GM23248 (cell line): Measurements from ENCODE around the gene AHI1. TPM values are rescaled to one million over a fixed set of nuclear protein-coding genes. Genes with fewer than 3 reads are reported as not detected.
"Not testable (repeated sequence)": the region's sequence is repeated elsewhere in the genome, so short reads cannot be mapped to it uniquely, and the experiment has no call there.

ENCODE experiments used
- DNase-seq: peaks from one replicate; pipeline ENCODE4 v3.0.0-alpha.2; 2015
- H2AFZ ChIP-seq: fragments of 200-600 bp; sonication (generic); 2 replicates; pipeline ENCODE4 v1.6.1; 2016; ENCODE audit warnings: antibody characterized with exemption
- H3F3A ChIP-seq: fragments of 200-600 bp; sonication (generic); 2 replicates; pipeline ENCODE4 v1.6.1; 2016; ENCODE audit warnings: mild to moderate bottlenecking, antibody characterized with exemption, mixed run types; ENCODE audit not compliant: insufficient read depth
- H3K27ac ChIP-seq: fragments of 200-600 bp; sonication (generic); 2 replicates; pipeline ENCODE4 v1.5.1; 2016; ENCODE audit warnings: mild to moderate bottlenecking
- H3K27me3 ChIP-seq: fragments of 200-600 bp; sonication (generic); replicated peaks from 2 replicates; pipeline ENCODE4 v1.6.1; 2016; ENCODE audit warnings: mild to moderate bottlenecking; ENCODE audit not compliant: insufficient read depth
- H3K36me3 ChIP-seq: fragments of 200-600 bp; sonication (generic); 2 replicates; pipeline ENCODE4 v1.6.1; 2016; ENCODE audit warnings: low read depth, mild to moderate bottlenecking
- H3K4me1 ChIP-seq: fragments of 200-600 bp; sonication (generic); 2 replicates; pipeline ENCODE4 v1.6.1; 2016; ENCODE audit warnings: mild to moderate bottlenecking; ENCODE audit not compliant: insufficient read depth
- H3K4me2 ChIP-seq: fragments of 200-600 bp; sonication (generic); one replicate; pipeline ENCODE4 v1.6.1; 2016; ENCODE audit warnings: mild to moderate bottlenecking; ENCODE audit not compliant: unreplicated experiment
- H3K4me3 ChIP-seq: fragments of 200-600 bp; sonication (generic); 2 replicates; pipeline ENCODE4 v1.5.1; 2016; ENCODE audit warnings: mild to moderate bottlenecking
- H3K79me2 ChIP-seq: fragments of 200-600 bp; sonication (generic); 2 replicates; pipeline ENCODE4 v1.6.1; 2016; ENCODE audit warnings: mild to moderate bottlenecking; ENCODE audit not compliant: insufficient read depth
- H3K9ac ChIP-seq: fragments of 200-600 bp; sonication (generic); 2 replicates; pipeline ENCODE4 v1.6.1; 2016; ENCODE audit warnings: mild to moderate bottlenecking
- H3K9me2 ChIP-seq: fragments of 200-600 bp; sonication (generic); 2 replicates; pipeline ENCODE4 v1.6.1; 2016; ENCODE audit warnings: mixed run types, mild to moderate bottlenecking, moderate library complexity; ENCODE audit not compliant: insufficient read depth
- H3K9me3 ChIP-seq: fragments of 200-600 bp; sonication (generic); one replicate; pipeline ENCODE4 v1.6.1; 2017; ENCODE audit warnings: low read depth
- H4K20me1 ChIP-seq: fragments of 200-600 bp; sonication (generic); 2 replicates; pipeline ENCODE4 v1.6.0; 2016; ENCODE audit not compliant: insufficient read depth
- EZH2 ChIP-seq: fragments of 200-600 bp; sonication (generic); IDR thresholded peaks from 2 replicates; pipeline ENCODE4 v1.6.1; 2018; ENCODE audit warnings: antibody characterized with exemption, mild to moderate bottlenecking; ENCODE audit not compliant: insufficient read depth, poor library complexity, severe bottlenecking
- EZH2phosphoT487 ChIP-seq: fragments of 200-600 bp; sonication (generic); IDR thresholded peaks from 2 replicates; pipeline ENCODE4 v1.6.1; 2018; ENCODE audit warnings: antibody characterized with exemption, moderate library complexity, mild to moderate bottlenecking, low read depth; ENCODE audit not compliant: insufficient read depth
- WGBS, 2 experiments: methylation state at CpG; one replicate each; pipeline ENCODE4 v1.1.6; 2015 to 2017; ENCODE audit warnings: low lambda C conversion rate in 2 of 2, low coverage in 1 of 2; ENCODE audit errors: missing lambda C conversion rate in 2 of 2; 5-methylcytosine and 5-hydroxymethylcytosine counted together
- in situ Hi-C: fragments of 300-500 bp; cut with MboI; formaldehyde crosslinking; loops from 2 replicates; pipeline ENCODE4 v1.15.0; 2020
- polyA plus RNA-seq: library from polyadenylated mRNA; unstranded; fragments of >200 nt; fragmentation: Nextera tagmentation; extraction: Ambion mirVana; gene quantifications from 2 replicates; pipeline ENCODE4 v1.2.1, GENCODE V29; 2016
- total RNA-seq: library from RNA; depleted of rRNA; stranded (reverse); fragments of >200 nt; shearing (Covaris generic); gene quantifications from 2 replicates; pipeline ENCODE4 v1.2.3, GENCODE V29; 2014

AHI1 gene
- total and polyA plus RNA-seq, 2 experiments from 2014 or later = 11.1 to 25.9 TPM

DNA sequence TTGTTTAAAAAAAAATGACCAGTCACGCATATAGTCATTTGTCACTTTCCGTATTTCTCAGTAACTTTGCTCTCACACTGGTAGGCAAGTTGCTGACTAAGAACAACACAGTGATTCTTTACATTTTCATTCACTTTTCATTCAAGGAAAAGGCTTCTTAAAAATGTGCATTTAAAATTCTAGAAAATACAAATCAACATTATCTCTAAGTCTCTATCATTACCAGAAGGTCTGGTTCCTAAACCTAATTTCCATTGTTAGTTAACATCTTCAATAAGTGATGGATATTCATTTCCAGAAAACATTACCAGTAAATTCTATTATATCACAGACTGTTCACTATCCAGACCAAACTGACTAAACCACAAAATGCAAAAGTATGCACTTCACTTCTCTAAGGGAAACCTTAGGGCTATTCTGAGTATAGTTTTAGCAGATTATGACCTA, 115.3 kb downstream of the AHI1 start:
- in situ Hi-C loops = no loop called here
- Histone ChIP-seq H3K9ac (no peak overlapping the region), H3K4me1 (no peaks in the 10 kb centered on the region), H3K79me2 (no peaks in the 10 kb centered on the region), H3K4me2 (no peak overlapping the region), H3K9me2 (no peaks in the 10 kb centered on the region), H3K9me3 (no peaks in the 10 kb centered on the region), H3F3A (no peaks in the 10 kb centered on the region), H4K20me1 (no peaks in the 10 kb centered on the region), H3K36me3 (no peaks in the 10 kb centered on the region; the same call in 1 of the 2 replicates), H2AFZ (no peak overlapping the region), H3K4me3 (no peak overlapping the region), H3K27me3 (no peaks in the 10 kb centered on the region), H3K27ac (no peak overlapping the region)
- WGBS, 2 experiments = 50 to 51% methylated on average over 2 of the region's 2 CpGs
- no peak for DNase-seq
- TF ChIP-seq EZH2 = no peak
- no peak for TF ChIP-seq EZH2phosphoT487

DNA sequence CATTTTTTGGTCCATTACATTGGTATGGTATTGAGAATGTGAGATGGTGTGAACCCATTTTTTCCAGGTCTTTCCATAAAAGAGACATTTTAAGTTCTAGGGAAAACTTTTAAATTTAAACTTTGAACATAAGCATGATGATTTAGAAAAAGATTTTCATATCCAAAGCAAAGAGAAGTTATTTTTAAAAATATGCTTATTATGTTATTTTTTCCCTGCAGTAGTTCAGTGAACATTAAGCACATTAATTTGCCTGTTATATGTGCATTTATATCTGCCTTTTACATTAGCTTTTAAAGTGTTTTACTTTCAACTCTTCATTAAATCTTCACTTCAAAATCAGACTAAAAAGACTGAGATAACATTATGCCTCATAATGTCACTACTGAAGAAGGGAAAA, 116.7 kb downstream of the AHI1 start:
- no peak overlapping the region for H3K4me3 ChIP-seq
- no peaks in the 10 kb centered on the region for H3F3A ChIP-seq
- H2AFZ ChIP-seq = no peak overlapping the region
- H3K79me2 ChIP-seq = no peaks in the 10 kb centered on the region
- no peaks in the 10 kb centered on the region for H4K20me1 ChIP-seq
- no peak for DNase-seq
- TF ChIP-seq EZH2 (no peak), EZH2phosphoT487 (no peak)
- H3K9me3 ChIP-seq = no peaks in the 10 kb centered on the region
- H3K9me2 ChIP-seq = no peaks in the 10 kb centered on the region
- H3K4me1 ChIP-seq = no peaks in the 10 kb centered on the region
- in situ Hi-C loops = no loop called here
- H3K4me2 ChIP-seq = no peak overlapping the region
- no peaks in the 10 kb centered on the region for H3K27me3 ChIP-seq
- no peak overlapping the region for H3K27ac ChIP-seq
- no peak overlapping the region for H3K9ac ChIP-seq
- no peaks in the 10 kb centered on the region; the same call in 1 of the 2 replicates for H3K36me3 ChIP-seq

DNA sequence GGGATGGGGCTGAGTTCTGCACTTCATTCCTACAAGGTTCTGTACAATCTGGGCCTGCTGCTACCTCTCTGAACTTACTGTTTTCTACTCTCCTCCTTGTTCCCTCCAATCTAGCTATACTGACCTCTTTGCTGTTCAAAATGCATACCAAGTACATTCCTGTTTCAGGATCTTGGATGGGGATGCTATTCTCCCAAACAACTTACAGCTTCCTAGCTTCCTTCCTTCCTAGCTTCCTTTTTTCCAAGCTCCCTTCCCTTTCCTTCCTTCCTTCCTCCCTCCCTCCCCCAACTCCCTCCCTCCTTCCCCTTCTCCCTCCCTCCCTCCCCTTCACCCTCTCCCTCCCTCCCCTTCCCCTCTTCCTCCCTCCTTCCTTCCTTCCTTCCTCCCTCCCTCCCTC, 117.9 kb downstream of the AHI1 start:
- in situ Hi-C loops = no loop called here
- Histone ChIP-seq H3K79me2 (no peaks in the 10 kb centered on the region), H3K4me2 (no peak overlapping the region), H2AFZ (no peak overlapping the region), H3F3A (no peaks in the 10 kb centered on the region), H3K27ac (no peak overlapping the region), H3K9me3 (no peaks in the 10 kb centered on the region), H3K36me3 (no peaks in the 10 kb centered on the region; the same call in 1 of the 2 replicates), H3K9ac (no peak overlapping the region), H3K4me1 (no peaks in the 10 kb centered on the region), H3K4me3 (no peak overlapping the region), H3K9me2 (no peaks in the 10 kb centered on the region), H3K27me3 (no peaks in the 10 kb centered on the region), H4K20me1 (no peaks in the 10 kb centered on the region)
- TF ChIP-seq EZH2phosphoT487 (no peak), EZH2 (no peak)
- DNase-seq = no peak

DNA sequence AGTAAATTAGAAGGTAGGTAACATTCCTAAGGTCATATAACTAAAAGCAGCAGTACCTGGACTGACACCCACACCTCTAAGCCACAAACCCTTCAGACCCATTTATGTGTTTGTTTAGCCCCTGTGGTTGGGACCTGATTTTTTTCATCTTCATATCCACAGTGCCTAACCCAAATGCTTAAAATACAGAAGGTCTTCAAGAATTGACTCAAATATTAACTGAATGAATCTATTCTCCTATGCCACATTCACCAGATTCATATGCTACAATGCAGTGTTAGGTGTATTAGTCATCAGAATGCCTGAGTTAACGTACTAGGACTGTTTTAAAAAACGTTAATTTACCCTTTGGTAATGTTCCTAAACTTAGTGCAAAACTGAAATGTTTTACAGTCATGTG, 124.8 kb downstream of the AHI1 start:
- Histone ChIP-seq H3K9ac (no peak overlapping the region), H3K4me1 (no peaks in the 10 kb centered on the region), H3F3A (no peaks in the 10 kb centered on the region), H3K4me3 (no peak overlapping the region), H3K27ac (no peak overlapping the region), H3K36me3 (0 out of 2 replicates have a peak, but pooled peaks cover under 1% of the 10 kb centered on the region), H4K20me1 (no peaks in the 10 kb centered on the region), H3K9me3 (no peaks in the 10 kb centered on the region), H3K27me3 (no peaks in the 10 kb centered on the region), H3K79me2 (no peaks in the 10 kb centered on the region), H3K9me2 (no peaks in the 10 kb centered on the region), H3K4me2 (no peak overlapping the region), H2AFZ (no peak overlapping the region)
- in situ Hi-C loops = no loop called here
- TF ChIP-seq EZH2 (no peak), EZH2phosphoT487 (no peak)
- no peak for DNase-seq
- WGBS, 2 experiments = 83 to 90% methylated on average over 2 of the region's 2 CpGs

DNA sequence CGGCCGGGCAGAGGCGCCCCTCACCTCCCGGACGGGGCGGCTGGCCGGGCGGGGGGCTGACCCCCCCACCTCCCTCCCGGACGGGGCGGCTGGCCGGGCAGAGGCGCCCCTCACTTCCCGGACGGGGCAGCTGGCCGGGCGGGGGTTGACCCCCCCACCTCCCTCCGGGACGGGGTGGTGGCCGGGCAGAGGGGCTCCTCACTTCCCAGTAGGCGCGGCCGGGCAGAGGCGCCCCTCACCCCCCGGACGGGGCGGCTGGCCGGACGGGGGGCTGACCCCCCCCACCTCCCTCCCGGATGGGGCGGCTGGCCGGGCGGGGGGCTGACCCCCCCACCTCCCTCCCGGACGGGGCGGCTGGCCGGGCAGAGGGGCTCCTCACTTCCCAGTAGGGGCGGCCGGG, 133.9 kb downstream of the AHI1 start:
- H4K20me1 ChIP-seq, H2AFZ ChIP-seq, H3K9me2 ChIP-seq, in situ Hi-C loops, H3K9ac ChIP-seq, H3K4me3 ChIP-seq, H3K9me3 ChIP-seq, H3K79me2 ChIP-seq, H3K27ac ChIP-seq, DNase-seq, H3K36me3 ChIP-seq, H3K27me3 ChIP-seq, H3K4me2 ChIP-seq: not testable (repeated sequence)
- Histone ChIP-seq H3K4me1 (peaks cover 16% of the 10 kb centered on the region), H3F3A (peaks cover 32% of the 10 kb centered on the region)
- WGBS, 2 experiments = 91% methylated on average over 24 of the region's 39 CpGs; no CpG with 5 or more reads in 1 of the 2 experiments
